Endothelial cell of umbilical vein (primary cell): ENCODE results near the gene SH2D3C. TPM values are rescaled to one million over a fixed set of nuclear protein-coding genes. Genes with fewer than 3 reads are reported as not detected.

Experiments used
- BruUV-seq: library from RNA; stranded (reverse); fragments of 400-500 nt; replicated peaks from 2 replicates; lab custom pipeline; 2021; lab: Mats Ljungman, UMichigan
- CTCF ChIA-PET: fragments of 300-600, 350-600 bp; sonication (Branson Sonifier 250); formaldehyde crosslinking; loops from one replicate; lab custom pipeline; 2021; ENCODE audit warnings: antibody characterized with exemption, inconsistent platforms; lab: Charles Lee
- POLR2A ChIA-PET: fragments of 300-600, 350-600 bp; sonication (Branson Sonifier 250); formaldehyde crosslinking; loops from one replicate; lab custom pipeline; 2021; ENCODE audit warnings: antibody characterized with exemption, inconsistent platforms; lab: Charles Lee
- DNase-seq: peaks from one replicate; pipeline ENCODE4 v3.0.0-alpha.2; 2011; ENCODE audit warnings: low read depth, low spot score
- FAIRE-seq: peaks from 2 replicates; lab custom pipeline; 2011; peaks lifted over from hg19 to GRCh38; lab: Jason Lieb, UNC
- H2AFZ ChIP-seq: 2 replicates; pipeline ENCODE4 v1.6.0; 2012; ENCODE audit warnings: low read depth, low read length, control low read depth, inconsistent platforms
- H3K27ac ChIP-seq: 2 replicates; pipeline ENCODE4 v1.5.1; 2011; ENCODE audit warnings: low read depth, mild to moderate bottlenecking, control low read depth, low read length, moderate library complexity; ENCODE audit not compliant: insufficient read depth
- H3K27me3 ChIP-seq, 2 experiments: 2 replicates each; pipeline versions ENCODE4 v1.6.0 to v1.6.1; 2011; ENCODE audit warnings: low read length in 2 of 2, mixed read lengths in 1 of 2; ENCODE audit not compliant: control insufficient read depth in 2 of 2, insufficient read depth in 2 of 2
- H3K36me3 ChIP-seq, 2 experiments: 2 replicates in 1 of 2; 3 replicates in 1 of 2; pipeline ENCODE4 v1.5.1; 2011; ENCODE audit warnings: low read length in 2 of 2, mild to moderate bottlenecking in 1 of 2, moderate library complexity in 1 of 2; ENCODE audit not compliant: control insufficient read depth in 2 of 2, insufficient read depth in 2 of 2; ENCODE audit errors: extremely low read depth in 1 of 2
- H3K4me1 ChIP-seq: 3 replicates; pipeline ENCODE4 v1.5.1; 2011; ENCODE audit warnings: mild to moderate bottlenecking, low read length; ENCODE audit not compliant: control insufficient read depth, insufficient read depth; ENCODE audit errors: extremely low read depth
- H3K4me2 ChIP-seq: 2 replicates; pipeline ENCODE4 v1.6.1; 2011; ENCODE audit warnings: low read length, control low read depth, mixed read lengths; ENCODE audit not compliant: insufficient read depth
- H3K4me3 ChIP-seq, 3 experiments: fragments of 200-600 bp in 1 of 3; sonication (generic), shearing (Covaris generic) in 1 of 3; replicated peaks in 1 of 3; 2 replicates each; pipeline ENCODE4 v1.5.1; 2011 to 2016; ENCODE audit warnings: control low read depth in 3 of 3, low read length in 3 of 3, mild to moderate bottlenecking in 2 of 3, inconsistent platforms in 1 of 3, low read depth in 1 of 3, moderate library complexity in 1 of 3; ENCODE audit not compliant: insufficient read depth in 1 of 3
- H3K79me2 ChIP-seq: 2 replicates; pipeline ENCODE4 v1.6.0; 2012; ENCODE audit warnings: low read length, inconsistent platforms; ENCODE audit not compliant: control insufficient read depth, insufficient read depth
- H3K9ac ChIP-seq: replicated peaks from 2 replicates; pipeline ENCODE3; 2011; ENCODE audit warnings: low read length, control low read depth; ENCODE audit not compliant: insufficient read depth; ENCODE audit errors: extremely low read depth
- H3K9me1 ChIP-seq: replicated peaks from 3 replicates; pipeline ENCODE4 v1.6.0; 2011; ENCODE audit warnings: mild to moderate bottlenecking, low read length; ENCODE audit not compliant: control insufficient read depth, insufficient read depth; ENCODE audit errors: extremely low read depth
- H3K9me3 ChIP-seq: replicated peaks from 2 replicates; pipeline ENCODE4 v1.5.1; 2012; ENCODE audit warnings: low read length, inconsistent platforms; ENCODE audit not compliant: control insufficient read depth, insufficient read depth
- H4K20me1 ChIP-seq: replicated peaks from 2 replicates; pipeline ENCODE3; 2011; ENCODE audit warnings: mild to moderate bottlenecking, low read length; ENCODE audit not compliant: control insufficient read depth, insufficient read depth; ENCODE audit errors: extremely low read depth
- CTCF ChIP-seq, 2 donors: IDR thresholded peaks; 1 replicate in 1 of 2; 2 replicates in 1 of 2; pipeline ENCODE4 v1.5.1; 2011; ENCODE audit warnings: low read length in 2 of 2, mild to moderate bottlenecking in 2 of 2, moderate library complexity in 2 of 2, control low read depth in 1 of 2, inconsistent platforms in 1 of 2, low read depth in 1 of 2; ENCODE audit not compliant: insufficient read depth in 1 of 2; ENCODE audit errors: extremely low read depth in 1 of 2
- EZH2 ChIP-seq: IDR thresholded peaks from 2 replicates; pipeline ENCODE4 v1.6.1; 2012; ENCODE audit warnings: borderline replicate concordance, low read depth, mild to moderate bottlenecking, moderate library complexity, low read length, inconsistent platforms; ENCODE audit not compliant: severe bottlenecking
- FOS ChIP-seq: IDR thresholded peaks from 2 replicates; pipeline ENCODE4 v1.6.1; 2011; ENCODE audit warnings: mild to moderate bottlenecking, low read length, moderate library complexity, borderline replicate concordance; ENCODE audit not compliant: insufficient read depth
- MAX ChIP-seq: IDR thresholded peaks from 2 replicates; pipeline ENCODE4 v1.6.1; 2011; ENCODE audit not compliant: insufficient read depth, insufficient read length
- MYC ChIP-seq: IDR thresholded peaks from one replicate; pipeline ENCODE4 v1.6.1; 2011; ENCODE audit warnings: mild to moderate bottlenecking, low read depth, low read length
- POLR2A ChIP-seq: IDR thresholded peaks from 2 replicates; pipeline ENCODE4 v1.6.1; 2012; ENCODE audit warnings: low read depth, mild to moderate bottlenecking, control low read depth, low read length
- POLR2AphosphoS5 ChIP-seq: IDR thresholded peaks from 2 replicates; pipeline ENCODE4 v1.6.1; 2012; ENCODE audit warnings: low read depth, mild to moderate bottlenecking, control low read depth, low read length, moderate library complexity; ENCODE audit not compliant: insufficient read depth
- dilution Hi-C: fragments of 300-500 bp; cut with MboI; formaldehyde crosslinking; loops from one replicate; pipeline ENCODE4 v1.15.0; 2019; ENCODE audit warnings: low sequenced_read_pairs; ENCODE audit not compliant: extremely low pct_ligation_motif_present
- intact Hi-C: fragments of 100-400 bp; cut with micrococcal nuclease; formaldehyde crosslinking; loops from one replicate; pipeline ENCODE4 v1.10.0; 2022
- polyA plus RNA-seq, 4 experiments: library from polyadenylated mRNA; depleted of rRNA in 3 of 4; stranded (reverse) in 3 of 4; unstranded in 1 of 4; fragments of >200 nt; gene quantifications; 2 replicates each; pipeline versions ENCODE4 v1.2.1 to v1.2.3, GENCODE V29; 2011 to 2012; ENCODE audit warnings: missing spikeins in 1 of 4
- total RNA-seq: library from RNA; stranded (reverse); gene quantifications from 2 replicates; pipeline ENCODE4 v1.2.3, GENCODE V29; 2021

The SH2D3C gene
- total and polyA plus RNA-seq, 2 donors (not counting 3 experiments of a cell fraction or from before 2014, with no cell fraction given) = 95.0 to 173 TPM

- Histone ChIP-seq H3K9ac (no peak overlapping the region), H4K20me1 (no peaks in the 10 kb centered on the region), H3K9me3 (no peaks in the 10 kb centered on the region), H3K79me2 (no peaks in the 10 kb centered on the region), H2AFZ (no peak overlapping the region), H3K4me2 (no peak overlapping the region), H3K9me1 (no peaks in the 10 kb centered on the region), H3K4me3 (no peak overlapping the region), H3K4me1 (no peaks in the 10 kb centered on the region), H3K27me3 (no peaks in the 10 kb centered on the region), H3K27ac (no peak overlapping the region), H3K36me3 (no peaks in the 10 kb centered on the region)
- TF ChIP-seq FOS = no peak
- no peak for TF ChIP-seq POLR2AphosphoS5
- TF ChIP-seq EZH2 = no peak
- TF ChIP-seq POLR2A = no peak
- no peak for TF ChIP-seq CTCF (IDR thresholded peaks at IDR 0.05; ENCODE audit: extremely low read depth in 1 of 2, insufficient read depth in 1 of 2, low read depth in 1 of 2, low read length in 2 of 2)
- TF ChIP-seq MAX = no peak
- TF ChIP-seq MYC = no peak
- POLR2A ChIA-PET = no interaction called here
- no TSS peak for BruUV-seq
- intact Hi-C loops = no loop called here
- CTCF ChIA-PET = no interaction called here
- FAIRE-seq (no peak), DNase-seq (no peak)
- dilution Hi-C loops = no loop called here
These were observed 70.7 kb downstream of the SH2D3C start for GRCh38 chr9:127707766-127708165.

- H3K4me3 ChIP-seq = no peak within 1 kb of the TSS
- intact Hi-C loops = no loop called here
- no peak for TF ChIP-seq EZH2
- FAIRE-seq = no peak
- H3K9me3 ChIP-seq = no peaks in the 10 kb centered on the region
- H4K20me1 ChIP-seq = no peaks in the 10 kb centered on the region
- no TSS peak for BruUV-seq
- no peaks in the 10 kb centered on the region for H3K36me3 ChIP-seq
- no peaks in the 10 kb centered on the region for H3K27me3 ChIP-seq
- POLR2A ChIA-PET = interaction anchor here (0.6 kb wide), 1 partner anchor 182 kb away, joined by 5 read pairs; no protein-coding TSS in a partner anchor
- dilution Hi-C loops = no loop called here
- H3K4me1 ChIP-seq = no peaks in the 10 kb centered on the region
- no peak within 1 kb of the TSS for H3K27ac ChIP-seq
- H3K79me2 ChIP-seq = no peaks in the 10 kb centered on the region
- H3K9me1 ChIP-seq = no peaks in the 10 kb centered on the region
- H3K9ac ChIP-seq = no peak within 1 kb of the TSS
- CTCF ChIA-PET = no interaction called here
- H3K4me2 ChIP-seq = no peak within 1 kb of the TSS
- no peak for DNase-seq
- H2AFZ ChIP-seq = no peak within 1 kb of the TSS
These were observed 71.6 kb downstream of the SH2D3C start, which contains the start of gene CFAP157 for GRCh38 chr9:127706836-127707241. CFAP157 (plus strand) TSS chr9:127706988; CDS start chr9:127707032, 44 bp downstream.
